ENCODE measurements around the gene TRIOBP. TPM values are rescaled to one million over a fixed set of nuclear protein-coding genes. Genes with fewer than 3 reads are reported as not detected.

Gene TRIOBP
- total and polyA plus RNA-seq, 2 of the 13 experiments (the other 11 are each of a cell fraction or from before 2014, with no cell fraction given) = 6.1 to 15.4 TPM

GRCh38 chr22:37734964-37735451 lies 38.2 kb downstream of the TRIOBP start (continued):
- TF ChIP-seq REST (IDR thresholded peaks at IDR 0.05; ENCODE audit: borderline replicate concordance in 1 of 2, low read depth in 1 of 2, low read length in 2 of 2) = no peak
- no peak for TF ChIP-seq KDM6A (CRISPR knock-in tag; IDR thresholded peaks at IDR 0.05; ENCODE audit: low read depth)
- TF ChIP-seq ZNF687 (CRISPR knock-in tag; IDR thresholded peaks at IDR 0.05) = peak; percentile 84
- peak; percentile 28; the same call in 1 of the 2 replicates for TF ChIP-seq ZSCAN21 (CRISPR knock-in tag; IDR thresholded peaks at IDR 0.05; ENCODE audit: borderline replicate concordance)
- TF ChIP-seq SMARCC2 (IDR thresholded peaks at IDR 0.05) = no peak
- no peak for TF ChIP-seq SRY (CRISPR knock-in tag; IDR thresholded peaks at IDR 0.05)
- no peak for TF ChIP-seq TBX3 (IDR thresholded peaks at IDR 0.05; ENCODE audit: borderline replicate concordance)
- TF ChIP-seq ZNF816 (CRISPR knock-in tag; IDR thresholded peaks at IDR 0.05; ENCODE audit: borderline replicate concordance) = no peak
- no peak for TF ChIP-seq ZNF749 (CRISPR knock-in tag; IDR thresholded peaks at IDR 0.05; ENCODE audit: borderline replicate concordance)
- TF ChIP-seq STAT5B (CRISPR knock-in tag; IDR thresholded peaks at IDR 0.05) = no peak
- TF ChIP-seq MNT (IDR thresholded peaks at IDR 0.05) = no peak
- no peak for TF ChIP-seq RBM39 (IDR thresholded peaks at IDR 0.05; ENCODE audit: low read depth, low read length, poor library complexity, severe bottlenecking)
- TF ChIP-seq NFATC3 (CRISPR knock-in tag; IDR thresholded peaks at IDR 0.05) = no peak
- peak; percentile 41; the same call in 1 of the 2 replicates for TF ChIP-seq FOXP4 (CRISPR knock-in tag; IDR thresholded peaks at IDR 0.05)
- TF ChIP-seq SIX1 (CRISPR knock-in tag; IDR thresholded peaks at IDR 0.05; ENCODE audit: borderline replicate concordance) = no peak
- 0 out of 2 replicates have a peak, but pooled peaks have one; percentile 30 for TF ChIP-seq RCOR2 (CRISPR knock-in tag; IDR thresholded peaks at IDR 0.05)
- TF ChIP-seq KLF12 (CRISPR knock-in tag; IDR thresholded peaks at IDR 0.05; ENCODE audit: borderline replicate concordance) = no peak
- TF ChIP-seq YEATS2 (CRISPR knock-in tag; IDR thresholded peaks at IDR 0.05; ENCODE audit: borderline replicate concordance) = no peak; the same call in 1 of the 2 replicates
- TF ChIP-seq ERF (CRISPR knock-in tag; IDR thresholded peaks at IDR 0.05) = no peak; the same call in 1 of the 2 replicates
